Spleen (tissue), 11 donors: ENCODE results near the gene ZKSCAN3. TPM values are rescaled to one million over a fixed set of nuclear protein-coding genes. Genes with fewer than 3 reads are reported as not detected.
A peak's percentile ranks its signal among the peaks of the same experiment; 100 is the strongest.

Experiments
- DNase-seq: peaks from one replicate; pipeline ENCODE4 v3.0.0-alpha.2; 2020
- H3K27ac ChIP-seq, 8 donors: fragments of 200-600 bp; sonication (generic) in 7 of 8; 1 replicate in 4 of 8; 2 replicates in 4 of 8; pipeline versions ENCODE4 v1.5.0 to v1.8.0; 2016 to 2021; ENCODE audit warnings: inconsistent platforms in 4 of 8, mild to moderate bottlenecking in 4 of 8, moderate library complexity in 1 of 8
- H3K27me3 ChIP-seq, 7 donors: fragments of 200-600 bp; sonication (generic) in 6 of 7; replicated peaks in 1 of 7; 1 replicate in 4 of 7; 2 replicates in 3 of 7; pipeline versions ENCODE4 v1.5.0 to v1.8.0; 2016 to 2021; ENCODE audit warnings: inconsistent platforms in 3 of 7, mild to moderate bottlenecking in 1 of 7
- H3K36me3 ChIP-seq, 6 donors: fragments of 200-600 bp; sonication (generic) in 5 of 6; 1 replicate in 4 of 6; 2 replicates in 2 of 6; pipeline versions ENCODE4 v1.5.0 to v1.8.0; 2016 to 2021; ENCODE audit warnings: inconsistent platforms in 2 of 6
- H3K4me1 ChIP-seq, 6 donors: fragments of 200-600 bp; sonication (generic) in 5 of 6; 1 replicate in 3 of 6; 2 replicates in 3 of 6; pipeline versions ENCODE4 v1.5.0 to v1.8.0; 2016 to 2021; ENCODE audit warnings: inconsistent platforms in 3 of 6
- H3K4me3 ChIP-seq, 8 donors: fragments of 200-600 bp; sonication (generic) in 7 of 8; 1 replicate in 4 of 8; 2 replicates in 4 of 8; pipeline versions ENCODE4 v1.5.0 to v1.8.0; 2016 to 2021; ENCODE audit warnings: inconsistent platforms in 4 of 8, mild to moderate bottlenecking in 4 of 8, moderate library complexity in 2 of 8
- H3K9me3 ChIP-seq, 8 donors: fragments of 200-600 bp; sonication (generic) in 7 of 8; 1 replicate in 4 of 8; 2 replicates in 4 of 8; pipeline versions ENCODE4 v1.5.0 to v1.8.0; 2016 to 2021; ENCODE audit warnings: inconsistent platforms in 4 of 8
- POLR2A ChIP-seq, 3 donors: fragments of 450-650 bp; IDR thresholded peaks; one replicate each; pipeline ENCODE4 v1.5.1; 2017; ENCODE audit warnings: antibody characterized with exemption in 3 of 3, mild to moderate bottlenecking in 1 of 3
- POLR2AphosphoS5 ChIP-seq, 3 donors: sonication (generic); formaldehyde crosslinking; IDR thresholded peaks; one replicate each; pipeline ENCODE4 v1.5.1; 2017; ENCODE audit warnings: antibody characterized with exemption in 3 of 3
- WGBS, 5 donors: extraction: QIAGEN DNeasy Blood & Tissue Kit in 3 of 5; methylation state at CpG; one replicate each; pipeline versions ENCODE4 v1.1.5 to v1.1.7; 2013 to 2018; 5-methylcytosine and 5-hydroxymethylcytosine counted together
- intact Hi-C: fragments of 100-400 bp; cut with DNase I; formaldehyde crosslinking; loops from one replicate; pipeline ENCODE4 v1.15.0; 2023; ENCODE audit warnings: low total_unique reads
- polyA plus RNA-seq, 3 donors: library from polyadenylated mRNA; stranded (reverse); fragments of 200-250 nt; gene quantifications; one replicate each; pipeline ENCODE4 v1.2.1, GENCODE V29; 2013
- total RNA-seq, 7 donors: library from RNA; depleted of rRNA in 3 of 7; stranded (reverse); fragments of >200 nt in 3 of 7; fragmentation: NEBNext Ultra II Directional in 4 of 7; extraction: Animal tissue kit (Norgen Biotek cat#: 25700) in 4 of 7; gene quantifications; one replicate each; pipeline versions ENCODE4 v1.1.0 to v1.2.1, GENCODE V29; 2016 to 2021
- TF ChIP-seq, protein P1 (sequence below), 11 experiments: fragments of 200-600 bp in 7 of 11; fragments of 450-650 bp in 4 of 11; sonication (generic) in 4 of 11; IDR thresholded peaks in 8 of 11; conservative IDR thresholded peaks in 3 of 11; 1 replicate in 7 of 11; 2 replicates in 4 of 11; pipeline versions ENCODE4 v1.4.0 to v1.8.0; 2016 to 2021; ENCODE audit warnings: antibody characterized with exemption in 11 of 11, inconsistent platforms in 4 of 11, mild to moderate bottlenecking in 1 of 11
- donor health status: healthy with polysubstance abuse.
- donor health status: DM: no; HTN: no; CAD: no; lungs with moderate emphysema.
- donor health status: DM: no; HTN: no; CAD: no.
- donor health status: Bipolar disorder and iron deficiency.
- donor health status: healthy.
- donor health status: DM: no; HTN: no; CAD: no.
- donor health status: DM: yes; HTN: yes; CAD: no.

ZKSCAN3 gene
- total and polyA plus RNA-seq, 10 donors = 1.0 to 8.4 (median 6.7) TPM

DNA sequence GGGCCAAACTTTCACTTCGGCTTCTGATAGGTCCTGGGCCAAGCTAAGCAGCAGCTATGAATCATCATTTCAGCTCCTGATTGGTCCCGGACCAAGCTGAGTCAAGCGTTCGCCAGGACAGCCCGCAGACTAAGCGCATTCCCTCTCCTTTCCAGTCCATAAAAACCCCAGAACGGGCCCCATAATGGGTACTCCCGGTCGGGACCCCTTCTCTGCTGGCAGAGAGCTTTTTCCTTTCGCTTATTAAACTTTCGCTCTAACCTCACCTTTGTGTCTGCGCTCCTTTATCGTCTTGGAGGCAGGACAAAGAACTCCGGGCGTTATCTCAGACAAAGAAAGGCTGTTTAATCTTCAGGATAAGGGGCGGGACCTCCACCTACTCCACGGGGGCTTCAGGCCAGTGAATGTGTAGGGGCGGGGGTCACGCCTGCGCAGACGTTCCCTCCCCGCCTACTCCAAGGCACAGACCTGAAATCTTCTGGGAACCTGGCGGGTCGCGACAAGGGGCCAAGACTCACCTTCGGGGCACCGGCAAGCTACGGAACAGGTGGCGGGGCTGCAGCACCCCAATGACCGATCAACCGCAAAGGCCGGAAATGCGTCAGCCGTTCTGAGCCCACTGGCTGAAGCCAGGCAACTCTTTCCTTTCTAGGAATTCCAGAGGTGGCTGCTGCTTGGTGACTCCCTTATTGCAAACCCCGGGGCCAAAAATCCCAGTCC, 14.0 kb upstream of the ZKSCAN3 start, which contains the start of gene ZSCAN31:
Gene ZSCAN31 (minus strand): TSS at position 585 of the 720 bp plus-strand sequence. CDS start 6,465 bp downstream, outside the sequence.
- Histone ChIP-seq H3K4me1 (peaks cover 15 to 28% (median 18%) of the 10 kb centered on the region in 6 donors), H3K27ac (peak within 1 kb of the TSS; percentile 92 to 97 (median 95)), H3K27me3 (no peaks in the 10 kb centered on the region), H3K36me3 (no peaks in the 10 kb centered on the region), H3K4me3 (peak within 1 kb of the TSS; percentile 48 to 73 (median 61)), H3K9me3 (peaks cover 0 to 12% (median 10%) of the 10 kb centered on the region in 8 donors)
- intact Hi-C loops = no loop called here
- 0 to 1% (median 0%) methylated on average over 23 to 35 of the region's 35 CpGs for WGBS, 5 donors
- DNase-seq = peak; percentile 95
- peak; percentile 90 to 95 (median 92) for TF ChIP-seq POLR2AphosphoS5 (IDR thresholded peaks at IDR 0.05)
- TF ChIP-seq, protein P1, sequence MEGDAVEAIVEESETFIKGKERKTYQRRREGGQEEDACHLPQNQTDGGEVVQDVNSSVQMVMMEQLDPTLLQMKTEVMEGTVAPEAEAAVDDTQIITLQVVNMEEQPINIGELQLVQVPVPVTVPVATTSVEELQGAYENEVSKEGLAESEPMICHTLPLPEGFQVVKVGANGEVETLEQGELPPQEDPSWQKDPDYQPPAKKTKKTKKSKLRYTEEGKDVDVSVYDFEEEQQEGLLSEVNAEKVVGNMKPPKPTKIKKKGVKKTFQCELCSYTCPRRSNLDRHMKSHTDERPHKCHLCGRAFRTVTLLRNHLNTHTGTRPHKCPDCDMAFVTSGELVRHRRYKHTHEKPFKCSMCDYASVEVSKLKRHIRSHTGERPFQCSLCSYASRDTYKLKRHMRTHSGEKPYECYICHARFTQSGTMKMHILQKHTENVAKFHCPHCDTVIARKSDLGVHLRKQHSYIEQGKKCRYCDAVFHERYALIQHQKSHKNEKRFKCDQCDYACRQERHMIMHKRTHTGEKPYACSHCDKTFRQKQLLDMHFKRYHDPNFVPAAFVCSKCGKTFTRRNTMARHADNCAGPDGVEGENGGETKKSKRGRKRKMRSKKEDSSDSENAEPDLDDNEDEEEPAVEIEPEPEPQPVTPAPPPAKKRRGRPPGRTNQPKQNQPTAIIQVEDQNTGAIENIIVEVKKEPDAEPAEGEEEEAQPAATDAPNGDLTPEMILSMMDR (IDR thresholded peaks at IDR 0.05 in 8 of 11, conservative IDR thresholded peaks at IDR 0.05 in 3 of 11) = no peak
- TF ChIP-seq POLR2A (IDR thresholded peaks at IDR 0.05) = peak in 2 of 3 donors; percentile 14 to 89

DNA sequence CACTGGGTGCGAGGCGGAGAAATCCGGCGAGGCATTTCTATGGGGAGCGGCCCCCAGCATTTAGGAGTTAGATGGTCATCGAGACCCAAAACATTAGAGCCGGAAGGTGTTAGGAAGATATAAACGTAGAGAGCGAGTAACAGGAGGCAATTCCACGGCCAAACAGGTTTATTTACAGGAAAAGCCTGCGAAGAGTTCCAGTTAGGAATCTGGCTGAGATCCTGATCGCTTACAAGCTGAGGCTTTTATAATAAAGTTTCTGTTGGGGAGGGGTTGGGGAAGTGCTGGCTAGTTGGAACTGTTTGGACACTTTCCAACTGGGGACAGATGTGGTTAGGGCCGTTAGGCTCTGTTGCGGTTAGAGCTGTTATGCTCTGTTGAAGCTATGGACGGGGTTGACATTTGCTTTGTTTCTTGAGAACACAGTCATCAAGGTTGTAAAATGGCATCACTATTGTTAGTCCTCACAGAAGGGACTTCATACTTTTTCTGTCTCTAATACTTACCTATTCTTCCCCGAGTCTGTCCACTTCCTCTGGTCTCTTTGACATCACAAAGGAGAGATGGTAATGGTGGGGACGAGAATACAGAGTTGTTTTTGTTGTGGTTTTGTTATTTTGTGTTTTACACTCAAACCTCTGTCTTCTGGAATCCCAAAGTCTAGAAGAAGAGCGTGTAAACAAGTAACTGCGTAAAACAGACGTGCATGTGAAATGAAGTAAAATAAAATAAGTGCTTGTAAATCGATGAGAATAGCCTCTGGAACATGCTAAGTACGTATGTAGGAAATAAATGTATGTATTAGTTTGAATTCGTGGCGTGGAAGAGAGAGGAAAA, 13.2 kb upstream of the ZKSCAN3 start:
- intact Hi-C loops = no loop called here
- Histone ChIP-seq H3K4me3 (peak overlapping the region; percentile 48 to 73 (median 61)), H3K36me3 (no peaks in the 10 kb centered on the region), H3K9me3 (peaks cover 0 to 20% (median 14%) of the 10 kb centered on the region in 8 donors), H3K4me1 (peaks cover 15 to 28% (median 18%) of the 10 kb centered on the region in 6 donors), H3K27ac (peak overlapping the region; percentile 92 to 97 (median 95)), H3K27me3 (no peaks in the 10 kb centered on the region)
- 11 to 13% (median 12%) methylated on average over 24 of the region's 24 CpGs for WGBS, 5 donors
- no peak for DNase-seq
- no peak for TF ChIP-seq POLR2A (IDR thresholded peaks at IDR 0.05)
- TF ChIP-seq, protein P1 (IDR thresholded peaks at IDR 0.05 in 8 of 11, conservative IDR thresholded peaks at IDR 0.05 in 3 of 11) = no peak
- TF ChIP-seq POLR2AphosphoS5 (IDR thresholded peaks at IDR 0.05) = no peak

DNA sequence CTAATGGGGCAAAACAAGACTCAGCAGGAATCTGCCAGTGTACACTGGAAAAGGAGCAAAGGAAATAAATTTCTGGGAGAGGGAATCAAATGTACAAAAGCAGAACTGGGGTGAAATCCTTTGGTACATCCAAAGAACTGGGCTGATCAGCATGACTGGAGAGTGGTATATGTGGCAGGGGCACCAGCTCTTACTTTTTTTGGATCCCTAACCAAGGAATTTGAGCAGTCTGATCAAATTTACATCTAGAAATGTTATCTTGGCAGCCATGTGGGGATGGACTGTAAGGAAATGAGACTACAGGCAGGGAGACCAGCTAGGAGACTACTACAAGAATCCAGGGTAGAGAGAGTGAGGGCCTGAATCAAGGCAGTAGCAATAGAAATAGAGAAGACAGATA, 12.6 kb upstream of the ZKSCAN3 start:
- H3K4me3 ChIP-seq = peak overlapping the region in 2 of 8 donors; percentile 54 to 73
- H3K27ac ChIP-seq = peak overlapping the region in 7 of 8 donors; percentile 92 to 97 (median 95)
- no peaks in the 10 kb centered on the region for H3K36me3 ChIP-seq
- intact Hi-C loops = no loop called here
- no peaks in the 10 kb centered on the region for H3K27me3 ChIP-seq
- H3K9me3 ChIP-seq = peaks cover 0 to 22% (median 14%) of the 10 kb centered on the region in 8 donors
- no peak for TF ChIP-seq POLR2A (IDR thresholded peaks at IDR 0.05)
- peaks cover 15 to 28% (median 18%) of the 10 kb centered on the region in 6 donors for H3K4me1 ChIP-seq
- DNase-seq = no peak

DNA sequence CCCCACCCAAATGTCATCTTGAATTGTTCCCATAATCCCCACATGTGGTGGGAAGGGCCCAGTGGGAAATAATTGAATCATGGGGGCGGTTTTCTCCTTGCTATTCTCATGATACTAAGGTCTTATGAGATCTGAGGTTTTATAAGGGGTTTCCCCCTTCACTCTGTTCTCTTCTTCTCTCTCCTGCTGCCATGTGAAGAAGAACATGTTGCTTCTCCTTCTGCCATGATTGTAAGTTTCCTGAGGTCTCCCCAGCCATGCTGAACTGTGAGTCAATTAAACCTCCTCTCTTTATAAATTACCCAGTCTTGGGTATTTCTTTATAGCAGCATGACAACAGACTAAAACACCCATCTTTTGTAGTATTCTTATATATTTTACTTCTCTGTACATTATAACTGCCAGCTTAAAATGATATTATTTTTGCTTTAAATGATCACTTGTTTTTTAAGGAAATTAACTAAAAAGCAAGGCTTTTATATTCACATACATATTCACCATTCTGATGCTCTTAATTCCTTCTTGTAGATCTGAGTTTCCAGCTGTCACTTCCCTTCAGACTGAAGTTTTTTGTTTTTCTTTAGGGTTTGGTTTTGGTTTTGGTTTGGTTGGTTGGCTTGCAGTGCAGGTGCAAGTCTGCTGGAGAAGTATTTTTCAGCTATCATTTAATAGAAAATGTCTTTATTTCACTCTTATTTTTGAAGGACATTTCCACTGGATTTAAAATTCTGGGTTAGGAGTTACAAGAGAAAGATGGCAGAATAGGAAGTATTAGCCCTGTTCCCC, 9.2 kb upstream of the ZKSCAN3 start:
- intact Hi-C loops = no loop called here
- H3K27me3 ChIP-seq = no peaks in the 10 kb centered on the region
- TF ChIP-seq, protein P1 (IDR thresholded peaks at IDR 0.05 in 8 of 11, conservative IDR thresholded peaks at IDR 0.05 in 3 of 11) = no peak
- TF ChIP-seq POLR2A (IDR thresholded peaks at IDR 0.05) (no peak), POLR2AphosphoS5 (IDR thresholded peaks at IDR 0.05) (no peak)
- WGBS, 5 donors = 69 to 83% (median 71%) methylated on average over 1 of the region's 1 CpG
- H3K36me3 ChIP-seq = no peaks in the 10 kb centered on the region
- DNase-seq = no peak
- H3K27ac ChIP-seq = no peak overlapping the region
- peaks cover 0 to 22% (median 14%) of the 10 kb centered on the region in 8 donors for H3K9me3 ChIP-seq
- H3K4me3 ChIP-seq = no peak overlapping the region
- H3K4me1 ChIP-seq = peaks cover 8 to 14% (median 11%) of the 10 kb centered on the region in 6 donors
